ENCODE measurements around the gene FAM131B.
A peak's percentile ranks its signal among the peaks of the same experiment; 100 is the strongest.

FAM131B gene

DNA sequence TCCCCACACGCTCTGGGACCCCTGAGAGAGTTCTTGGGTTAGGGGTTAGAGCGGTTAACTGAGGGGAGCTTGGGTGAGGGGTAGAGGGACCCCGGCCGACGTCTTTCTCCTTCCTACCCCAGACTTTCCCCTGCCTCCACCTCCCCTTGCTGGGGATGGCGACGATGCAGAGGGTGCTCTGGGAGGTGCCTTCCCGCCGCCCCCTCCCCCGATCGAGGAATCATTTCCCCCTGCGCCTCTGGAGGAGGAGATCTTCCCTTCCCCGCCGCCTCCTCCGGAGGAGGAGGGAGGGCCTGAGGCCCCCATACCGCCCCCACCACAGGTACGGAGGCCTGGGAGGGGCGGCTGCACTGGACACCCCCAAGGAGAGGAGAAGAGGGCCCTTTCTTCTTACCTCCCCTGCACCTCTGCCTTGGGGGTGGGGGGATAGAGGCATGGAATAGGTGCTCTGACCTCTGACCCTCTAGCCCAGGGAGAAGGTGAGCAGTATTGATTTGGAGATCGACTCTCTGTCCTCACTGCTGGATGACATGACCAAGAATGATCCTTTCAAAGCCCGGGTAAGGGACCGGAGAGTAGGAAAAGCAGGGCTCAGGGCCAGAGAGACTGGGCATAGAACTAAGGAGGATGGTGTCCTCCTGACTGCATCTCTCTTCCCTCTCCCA lies 19.7 kb upstream of the FAM131B start:
- DNase-seq = no peak

DNA sequence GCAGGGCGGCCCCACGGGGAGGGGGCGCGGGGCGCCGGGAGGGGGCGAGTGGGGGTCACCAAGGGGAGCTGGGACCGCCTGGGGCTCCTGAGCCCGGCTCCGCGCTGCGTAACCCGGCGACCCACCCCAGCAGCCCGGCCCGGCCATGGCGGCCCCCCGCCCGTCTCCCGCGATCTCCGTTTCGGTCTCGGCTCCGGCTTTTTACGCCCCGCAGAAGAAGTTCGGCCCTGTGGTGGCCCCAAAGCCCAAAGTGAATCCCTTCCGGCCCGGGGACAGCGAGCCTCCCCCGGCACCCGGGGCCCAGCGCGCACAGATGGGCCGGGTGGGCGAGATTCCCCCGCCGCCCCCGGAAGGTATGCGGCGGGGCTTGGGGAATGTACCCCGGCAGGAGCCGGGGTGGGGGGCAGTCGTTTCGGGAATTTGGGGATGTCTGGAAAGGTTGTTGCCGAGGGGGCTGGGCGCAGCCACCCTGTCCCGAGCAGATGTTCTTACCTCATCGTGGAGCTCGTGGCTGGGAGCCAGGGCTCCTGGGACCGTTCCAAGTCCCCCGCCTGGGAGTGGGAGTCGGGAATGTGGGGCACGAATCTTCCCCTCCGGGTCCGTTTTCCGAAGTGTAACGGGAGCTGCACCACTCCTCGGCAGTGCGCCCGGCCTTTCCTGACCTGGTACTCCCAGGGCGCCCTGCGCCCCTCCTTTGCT lies 19.1 kb upstream of the FAM131B start:
- no peak for DNase-seq

DNA sequence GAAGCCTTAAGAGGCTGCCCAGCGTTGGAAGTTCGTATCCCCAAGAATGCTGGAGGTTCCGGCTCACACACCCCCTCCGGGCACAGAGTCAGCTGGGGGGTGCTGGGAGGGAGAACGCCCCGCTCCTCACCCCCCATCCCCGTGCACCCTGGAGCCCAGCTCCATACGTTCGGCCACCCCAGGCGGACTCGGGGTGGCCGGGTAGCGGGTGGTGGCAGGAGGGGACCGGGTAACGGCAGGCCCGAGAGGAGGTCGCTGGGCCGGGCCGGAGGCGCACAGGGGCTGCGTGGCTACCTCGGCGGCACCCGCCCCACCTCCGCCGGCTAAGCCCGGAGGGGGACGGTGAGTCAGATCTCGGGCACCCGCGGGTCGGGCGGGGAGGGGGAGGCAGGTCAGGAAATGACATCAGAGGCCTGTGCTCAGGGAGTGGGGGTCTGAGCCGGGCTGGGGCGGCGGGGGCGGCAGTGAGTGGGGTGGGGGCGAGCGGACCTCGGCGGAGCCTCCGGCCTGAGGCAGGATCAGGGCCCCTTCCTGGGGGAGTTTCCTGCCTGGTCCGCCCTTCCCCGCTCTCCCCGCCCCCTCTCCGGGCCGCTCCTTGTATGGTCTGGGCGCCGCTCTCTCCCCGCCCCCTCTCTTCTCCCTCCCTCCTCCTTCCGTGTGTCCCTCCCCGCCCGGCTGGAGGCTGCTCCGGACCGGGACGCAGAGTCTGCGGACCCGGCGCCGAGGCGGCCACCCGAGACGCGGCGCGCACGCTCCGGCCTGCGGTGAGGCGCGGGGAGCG lies 18.3 kb upstream of the FAM131B start, which contains the start of gene ZYX:
ZYX (plus strand) TSS at position 700 of the 781 bp plus-strand sequence. CDS start 227 bp downstream, outside the sequence.
- DNase-seq = peak; percentile 88

DNA sequence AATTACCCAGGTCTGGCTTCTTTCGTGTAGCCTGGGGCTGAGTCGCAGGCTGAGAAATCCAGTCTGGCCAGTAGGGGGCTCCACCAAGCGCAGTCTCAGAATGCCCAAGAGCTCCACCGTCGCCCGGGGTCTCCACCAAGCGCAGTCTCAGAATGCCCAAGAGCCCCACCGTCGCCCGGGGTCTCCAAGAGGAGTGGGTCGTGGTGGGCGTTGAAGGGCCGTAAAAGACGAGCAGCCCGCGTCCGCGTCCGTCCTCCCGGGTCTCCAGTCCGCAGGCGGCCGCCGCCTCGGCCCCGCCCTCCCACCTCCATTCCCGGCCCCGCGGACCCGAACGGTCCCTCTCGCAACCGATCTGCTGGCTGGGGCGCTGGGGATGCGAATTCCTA lies 17.7 kb upstream of the FAM131B start:
- peak; percentile 92 for DNase-seq

DNA sequence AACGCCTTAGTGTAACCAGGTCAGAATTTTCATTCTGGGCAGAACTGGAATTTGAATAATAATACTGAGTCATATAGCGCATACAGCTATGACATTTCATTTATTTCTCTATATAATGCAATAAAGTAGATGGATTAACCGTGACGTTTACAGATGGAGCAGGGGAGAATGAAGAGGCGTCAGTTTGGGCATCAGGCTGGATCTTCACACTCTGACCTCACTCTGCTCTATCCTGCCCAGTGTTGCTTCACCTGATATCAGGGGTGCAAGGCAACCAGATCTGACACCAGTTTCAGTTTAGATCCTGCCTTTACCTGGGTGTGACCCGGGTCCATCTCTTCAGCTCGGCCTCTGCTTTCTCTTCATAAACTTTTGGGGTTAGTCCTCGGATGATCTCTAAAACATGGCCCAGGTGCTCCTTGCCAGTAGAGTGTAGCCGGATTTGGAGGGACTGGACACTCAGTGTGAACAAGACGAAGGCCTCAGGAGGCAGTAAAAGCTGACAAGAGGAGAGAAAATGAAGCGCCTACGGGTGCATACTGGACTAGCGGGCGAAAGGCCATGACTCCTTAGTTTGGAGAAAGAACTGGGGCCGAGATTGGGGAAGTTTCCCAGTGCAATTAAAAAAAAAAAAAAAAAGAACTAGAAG lies 17.2 kb upstream of the FAM131B start:
- DNase-seq = no peak

DNA sequence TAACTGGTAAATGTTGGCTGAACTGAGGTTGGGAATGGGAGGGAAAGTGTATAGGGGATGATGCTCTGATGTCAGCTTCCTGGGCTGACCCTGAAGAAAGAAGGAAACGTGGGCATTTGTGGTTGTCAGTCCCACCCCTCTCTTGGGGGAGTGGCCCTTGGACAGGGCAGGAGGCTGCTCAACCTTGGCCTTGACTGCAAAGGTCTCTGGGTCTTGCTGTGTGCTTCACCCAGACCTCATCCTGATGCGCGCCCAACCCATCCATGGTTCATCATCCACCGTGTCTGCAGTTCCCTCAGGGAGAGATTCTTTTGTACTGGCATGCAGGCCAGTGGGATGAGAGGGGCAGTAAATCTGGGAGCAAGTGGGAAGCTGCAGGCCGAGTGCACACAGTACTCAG lies 13.9 kb upstream of the FAM131B start:
- no peak for DNase-seq

DNA sequence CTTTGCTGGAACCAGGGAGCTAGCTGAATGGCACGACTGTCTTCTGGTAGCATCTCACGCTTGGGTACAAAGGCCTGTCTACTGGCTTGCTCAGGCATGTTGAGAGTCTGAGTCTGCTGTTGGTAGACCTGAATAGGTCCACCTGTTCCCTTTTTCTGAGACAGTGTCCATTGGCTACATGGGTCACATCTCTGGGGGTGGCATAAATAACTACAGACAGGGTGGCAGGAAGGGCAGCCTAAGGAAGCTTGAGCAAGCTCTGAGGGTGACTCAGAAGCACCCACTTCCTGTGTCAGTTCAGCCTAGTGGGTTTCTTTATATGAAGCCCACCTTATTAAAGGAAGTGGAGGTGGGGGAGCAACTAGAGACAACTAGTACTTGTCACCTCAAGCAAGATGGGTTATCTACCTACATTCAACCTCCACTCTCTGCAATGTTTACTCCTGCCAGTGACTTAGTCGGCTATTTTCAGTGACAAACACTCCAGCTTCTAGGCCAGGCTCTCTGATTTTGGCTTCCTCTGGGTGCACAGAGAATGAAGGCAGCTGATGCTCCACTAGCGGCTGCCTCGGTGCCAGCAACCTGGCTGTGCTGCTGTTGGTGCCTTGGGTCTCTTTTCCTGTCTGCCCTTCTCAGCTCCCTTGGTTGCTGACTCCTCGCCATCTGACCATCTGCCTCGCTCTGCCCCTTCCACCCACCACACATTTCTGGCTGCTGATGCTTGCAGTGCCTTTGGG lies 13.0 kb upstream of the FAM131B start:
- DNase-seq = peak; percentile 70

DNA sequence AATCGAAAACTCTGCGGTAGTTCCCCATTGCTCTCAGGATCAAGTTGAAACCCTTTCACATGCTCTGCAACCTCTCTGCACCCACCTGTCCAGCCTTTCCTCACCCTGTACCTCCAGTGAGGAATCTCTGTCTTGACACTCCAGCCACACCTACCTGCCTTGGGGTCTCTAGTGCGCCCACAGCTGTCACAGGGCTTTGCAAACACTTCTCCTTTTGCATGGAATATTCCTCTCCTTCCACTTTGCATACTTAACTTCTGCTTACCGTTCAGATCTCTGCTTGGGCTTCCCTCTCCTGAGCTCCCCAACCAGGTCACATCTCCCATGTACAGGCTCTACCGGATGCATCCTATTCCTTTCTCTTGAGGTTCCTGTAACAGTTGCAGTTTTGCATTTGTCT lies 12.0 kb upstream of the FAM131B start:
- no peak for DNase-seq

DNA sequence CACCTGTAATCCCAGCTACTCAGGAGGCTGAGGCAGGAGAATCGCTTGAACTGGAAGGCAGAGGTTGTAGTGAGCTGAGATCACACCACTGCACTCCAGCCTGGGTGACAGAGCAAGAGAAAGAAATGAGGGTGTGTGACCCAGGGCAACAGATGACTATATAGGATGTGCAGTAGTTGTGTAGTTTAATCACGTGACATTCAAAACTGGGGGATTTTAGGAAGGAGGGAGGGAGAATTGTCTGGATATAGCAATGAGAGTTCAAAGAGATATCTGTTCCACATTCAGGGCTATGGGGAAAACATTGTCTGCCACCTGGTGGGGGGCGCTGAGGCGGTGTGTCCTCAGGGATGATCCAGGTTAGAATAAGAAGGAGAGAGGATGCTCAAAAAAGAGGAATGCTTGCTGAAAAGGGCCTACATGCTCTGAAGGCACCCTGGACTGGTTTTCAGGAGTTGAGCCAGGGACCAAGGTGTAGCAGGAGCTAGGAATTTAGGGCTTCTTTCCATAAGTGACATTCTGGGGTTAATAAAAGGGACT lies 10.8 kb upstream of the FAM131B start:
- DNase-seq = no peak

DNA sequence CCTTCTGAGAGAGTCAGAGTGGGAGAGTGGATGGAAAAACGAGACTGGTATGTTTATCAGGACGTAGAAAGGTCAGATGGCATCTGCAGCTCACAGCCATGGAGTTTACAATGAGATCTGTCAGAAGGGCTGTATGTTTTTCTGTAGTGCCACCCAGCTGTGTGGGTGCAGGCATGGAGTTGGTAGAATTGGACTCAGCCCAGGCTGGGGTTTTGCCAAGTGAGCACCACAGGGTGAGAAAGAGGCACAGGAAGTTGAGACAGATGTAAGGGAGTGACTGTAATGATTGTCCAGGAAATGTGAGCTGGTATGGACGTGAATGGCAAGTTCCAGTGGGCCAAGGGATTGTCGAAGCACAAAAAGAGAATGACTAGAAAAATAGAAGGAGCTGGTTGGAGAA lies 9.6 kb upstream of the FAM131B start:
- DNase-seq = peak; percentile 64

DNA sequence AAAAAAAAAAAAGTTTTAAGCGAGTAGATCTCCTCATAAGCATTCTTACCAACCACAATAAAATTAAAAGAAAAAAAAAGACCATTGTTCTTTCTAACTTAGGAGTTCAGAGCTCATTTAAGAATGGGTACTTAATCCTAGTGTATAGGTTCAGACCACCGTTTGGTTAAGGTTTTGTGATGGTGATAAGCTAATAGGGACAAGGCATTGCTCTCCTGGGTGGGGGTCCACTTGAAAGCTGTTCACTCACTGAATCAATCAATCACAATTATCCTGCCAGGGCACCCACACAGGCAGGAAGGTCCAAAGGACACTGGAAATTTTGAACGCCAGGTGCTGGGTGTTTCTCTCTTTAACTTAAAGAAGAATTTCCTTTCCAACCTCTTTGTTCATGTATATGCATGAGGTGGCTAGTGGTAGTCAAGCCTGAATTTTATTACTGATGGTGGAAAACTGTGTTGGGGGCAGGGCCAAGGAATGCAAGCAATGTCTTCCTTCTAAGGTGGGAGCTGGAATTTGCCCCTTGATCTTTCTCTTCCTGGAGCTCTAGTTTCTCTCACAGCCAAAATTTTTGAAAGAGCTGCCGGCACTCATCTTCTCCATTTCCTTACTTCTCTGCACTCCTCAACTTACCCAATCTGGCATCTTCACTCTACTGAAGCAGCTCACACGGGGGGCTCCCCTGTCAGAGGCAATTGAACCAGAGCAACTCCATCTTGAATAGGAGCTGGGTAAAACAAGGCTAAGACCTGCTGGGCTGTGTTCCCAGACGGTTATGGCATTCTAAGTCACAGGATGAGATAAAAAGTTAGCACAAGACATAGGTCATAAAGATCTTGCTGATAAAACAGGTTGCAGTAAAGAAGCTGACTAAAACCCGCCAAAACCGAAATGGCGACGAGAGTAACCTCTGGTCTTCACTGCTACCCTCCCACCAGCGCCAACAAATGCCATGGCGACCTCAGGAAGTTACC lies 7.5 kb upstream of the FAM131B start:
- DNase-seq = no peak

DNA sequence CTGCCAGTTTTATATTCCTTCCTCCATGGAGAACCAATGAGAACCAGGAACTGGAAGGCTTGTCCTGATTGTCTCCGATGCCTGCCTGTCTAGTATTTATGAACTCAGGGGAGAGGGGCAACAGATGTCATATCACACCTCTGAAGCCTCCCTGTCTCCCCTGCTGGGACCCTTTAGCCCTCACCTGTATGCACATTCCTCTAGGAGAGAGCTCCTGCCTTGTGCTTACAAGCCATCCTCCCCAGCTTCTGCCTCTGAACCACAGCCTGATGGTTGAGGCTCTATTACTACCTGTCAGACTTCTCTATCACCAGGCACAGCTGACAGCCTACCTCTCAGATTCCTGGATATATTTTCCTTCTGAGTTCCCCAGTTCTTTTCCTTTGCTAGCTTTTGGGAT lies 5.9 kb upstream of the FAM131B start:
- no peak for DNase-seq

DNA sequence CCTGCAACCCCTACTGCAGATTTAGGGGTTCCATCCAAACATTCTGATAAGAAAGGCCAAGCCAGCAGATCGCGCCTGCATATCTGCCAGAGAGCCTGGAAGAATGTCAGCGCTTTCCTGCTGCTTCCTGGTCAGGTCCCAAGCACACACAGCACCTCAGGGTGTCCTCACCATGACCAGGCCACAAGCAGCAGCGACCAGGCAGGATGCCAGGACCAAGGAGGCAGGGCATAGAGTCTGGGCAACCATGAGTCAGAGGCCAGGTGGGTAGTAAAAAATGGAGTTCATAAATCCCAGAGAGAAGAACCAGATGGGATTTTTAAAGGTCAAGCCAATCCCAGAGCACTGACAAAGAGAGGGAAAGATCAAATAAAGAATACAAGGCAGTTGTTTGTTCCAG lies 5.5 kb upstream of the FAM131B start:
- no peak for DNase-seq

DNA sequence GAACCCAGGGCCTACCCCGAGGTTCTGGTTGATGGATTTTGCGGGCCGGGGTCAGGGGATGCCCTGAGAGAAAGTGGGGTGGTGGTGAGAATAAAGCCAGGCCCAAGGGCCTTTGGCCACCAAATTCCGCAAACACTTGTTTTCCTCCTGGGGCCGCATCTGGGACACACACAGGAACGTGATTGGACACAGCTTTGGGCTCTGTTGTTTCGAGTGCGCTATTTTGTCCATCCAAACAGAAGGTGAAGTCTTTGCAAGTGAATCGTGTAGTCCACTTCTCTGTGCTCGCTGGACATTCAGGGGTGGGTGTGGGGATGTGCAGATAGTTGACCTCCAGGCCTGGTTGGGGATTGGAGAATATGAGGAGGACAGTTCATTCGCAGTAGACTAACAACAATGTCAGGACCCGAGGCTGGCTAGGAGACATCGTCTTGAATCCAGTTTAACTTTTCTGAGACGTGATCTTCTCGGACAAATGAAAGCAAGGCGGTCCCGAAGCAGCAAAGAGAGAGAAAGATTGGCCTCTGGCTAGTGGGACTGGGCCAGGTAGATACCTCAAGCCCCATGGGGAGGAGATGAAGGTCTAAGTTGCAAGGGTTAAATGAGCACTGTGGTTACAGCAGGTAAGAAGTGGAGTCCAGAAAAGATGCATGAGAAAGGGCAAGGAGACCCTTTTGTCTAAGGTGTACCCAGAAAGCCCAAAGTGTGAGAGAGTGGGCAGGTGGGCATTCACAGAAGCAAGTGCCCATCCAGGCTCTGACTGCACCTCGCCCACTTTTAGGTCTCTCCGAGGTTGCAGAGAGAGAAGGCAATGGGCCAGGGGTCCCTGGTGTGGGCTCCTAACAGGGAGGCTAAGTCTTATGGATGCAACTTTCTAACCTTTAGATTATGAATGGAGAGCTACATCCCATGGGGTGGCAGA lies 764 bp upstream of the FAM131B start:
- DNase-seq = no peak

DNA sequence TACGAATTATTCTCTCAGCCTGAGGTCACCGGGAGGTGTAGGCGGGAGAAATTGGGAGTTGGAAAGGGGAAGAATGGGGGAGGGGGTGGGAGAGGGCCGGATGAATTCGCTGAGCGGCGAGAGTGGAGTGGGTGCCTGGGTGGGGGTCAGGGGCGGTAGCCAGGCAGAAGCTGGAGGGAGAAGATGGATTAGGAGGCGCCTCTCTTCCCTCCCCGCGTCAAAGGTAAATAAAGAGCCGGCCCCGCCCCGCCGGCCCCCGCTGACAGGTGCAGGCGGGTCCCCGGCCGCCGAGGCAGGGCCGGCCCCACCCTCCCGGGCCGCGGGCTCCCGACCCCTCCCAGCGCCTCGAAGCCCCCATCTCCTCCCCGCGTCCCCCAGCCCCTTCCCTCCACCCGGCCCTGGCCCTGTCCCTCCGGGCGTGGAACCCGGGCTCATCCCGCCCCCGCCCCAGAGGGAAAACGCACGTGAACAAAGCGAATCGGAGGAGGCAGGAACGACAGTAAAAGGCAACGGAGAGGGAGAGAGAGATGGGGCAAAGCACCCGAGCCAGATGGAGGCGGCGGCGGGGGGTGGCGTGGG lies 872 bp downstream of the FAM131B start:
- no peak for DNase-seq

DNA sequence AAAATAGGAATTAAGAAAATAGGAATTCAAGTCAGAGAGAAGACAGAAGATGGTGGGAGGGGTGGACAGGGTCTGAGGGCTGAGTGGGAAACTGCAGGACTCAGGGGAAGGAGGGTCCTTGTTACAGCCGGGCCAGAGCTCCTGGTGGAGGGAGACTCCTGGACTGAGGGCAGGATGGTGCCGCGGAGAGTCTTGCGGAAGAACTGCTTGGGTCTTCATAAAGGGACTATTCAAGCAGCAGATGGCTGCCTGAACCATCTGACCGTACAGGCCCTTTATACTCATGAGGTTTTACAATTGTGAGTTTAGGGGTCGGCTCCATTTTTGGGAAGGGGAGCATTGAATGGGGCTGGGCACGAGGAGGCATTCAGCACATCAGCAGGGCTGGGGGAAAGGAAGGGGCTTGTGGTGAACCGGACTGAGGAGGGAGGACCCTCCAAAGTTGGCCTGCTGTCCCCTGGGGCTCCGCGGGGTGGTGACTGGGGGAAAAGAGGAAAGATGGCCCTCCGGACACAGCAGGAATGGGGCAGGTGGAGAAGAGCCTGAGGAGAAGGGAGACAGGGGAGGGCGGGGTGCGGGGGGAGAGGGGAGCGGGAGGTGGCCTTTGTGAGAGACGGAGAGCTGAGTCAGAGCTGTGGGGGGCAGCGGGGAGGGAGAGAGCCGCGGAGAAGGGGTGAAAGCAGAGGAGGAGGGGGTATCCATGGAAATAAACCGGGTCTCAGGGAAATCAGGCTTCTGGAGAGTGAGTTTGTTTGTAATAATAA lies 1.5 kb downstream of the FAM131B start:
- DNase-seq = no peak

DNA sequence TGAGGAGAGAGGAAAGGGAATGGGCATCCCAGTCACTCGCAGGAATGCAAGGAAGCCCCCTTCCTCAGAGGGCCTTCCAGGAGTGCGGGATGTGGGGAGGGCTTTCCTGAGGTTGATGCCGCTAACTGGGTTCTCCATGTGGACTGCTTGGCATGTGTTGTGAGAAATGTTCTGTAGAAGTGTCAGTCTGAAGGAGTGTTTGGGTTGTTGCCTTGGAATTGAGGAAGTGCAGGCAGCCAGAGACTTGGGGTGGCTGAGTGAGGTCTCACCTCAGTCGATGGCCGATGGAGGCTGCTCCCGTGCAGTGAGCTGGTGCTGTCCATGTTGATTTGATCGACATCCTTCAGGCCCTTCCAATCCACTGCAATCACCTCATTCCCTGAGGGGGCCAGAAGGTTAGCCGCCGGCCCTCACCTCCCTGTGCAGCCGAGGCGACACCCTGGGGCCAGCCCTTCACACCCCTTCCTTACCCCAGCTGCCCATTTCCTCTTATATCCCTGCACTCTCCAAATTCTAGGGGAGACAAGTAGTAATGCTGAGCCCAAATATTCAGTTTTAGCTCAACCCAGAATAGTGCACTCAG lies 2.7 kb downstream of the FAM131B start:
- no peak for DNase-seq

DNA sequence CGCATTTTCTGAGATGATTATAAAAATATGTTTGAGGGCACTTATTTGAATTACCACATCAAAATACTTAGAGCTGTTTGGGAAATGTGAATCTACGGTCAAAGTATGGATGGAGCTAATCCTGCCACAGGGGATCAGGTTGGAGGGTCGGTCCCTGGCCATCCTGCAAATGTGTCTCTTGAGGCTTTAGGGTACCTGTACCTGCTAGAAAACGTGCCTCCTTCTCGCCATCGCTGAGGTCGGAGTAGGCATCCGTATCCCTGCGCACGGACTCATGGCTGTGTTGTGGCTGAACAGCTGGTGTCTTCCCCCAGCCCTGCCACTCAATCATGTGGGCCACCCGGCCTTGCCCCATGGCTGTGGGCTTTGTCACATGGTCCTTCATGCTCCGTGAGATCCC lies 3.9 kb downstream of the FAM131B start:
- DNase-seq = no peak
